Stimulated activated effector memory CD8-positive, alpha-beta T cell treated with anti-CD3 and anti-CD28 coated beads, Interleukin-12 subunit alpha, Interleukin-12 subunit beta, amount 100 ng/mL, for 72 hours (primary cell): ENCODE data around the gene LENG1.

ENCODE experiments used
- ATAC-seq: fragments of 150-1000 bp; cut with Tn5 transposase; 2 replicates; pipeline ENCODE4 v1.10.0; 2021
- DNase-seq, 2 donors: peaks; one replicate each; pipeline ENCODE4 v3.0.0; 2021 to 2022; ENCODE audit warnings: low spot score in 2 of 2
- H3K27ac Mint-ChIP-seq: one replicate; pipeline ENCODE4 v1.8.0; 2022; ENCODE audit warnings: mild to moderate bottlenecking, mixed read lengths
- H3K36me3 Mint-ChIP-seq: one replicate; pipeline ENCODE4 v1.8.0; 2022; ENCODE audit warnings: mild to moderate bottlenecking, mixed read lengths
- H3K4me1 Mint-ChIP-seq: one replicate; pipeline ENCODE4 v1.8.0; 2022; ENCODE audit warnings: mixed read lengths
- H3K4me3 Mint-ChIP-seq: one replicate; pipeline ENCODE4 v1.8.0; 2022; ENCODE audit warnings: mild to moderate bottlenecking, mixed read lengths
- H3K9me3 Mint-ChIP-seq: one replicate; pipeline ENCODE4 v1.8.0; 2022; ENCODE audit warnings: mixed read lengths

LENG1 gene

GRCh38 chr19:54127688-54128440, 31.7 kb downstream of the LENG1 start:
- ATAC-seq = no peak
- H3K27ac Mint-ChIP-seq = no peak overlapping the region
- no peaks in the 10 kb centered on the region for H3K4me1 Mint-ChIP-seq
- H3K36me3 Mint-ChIP-seq = peaks cover 78% of the 10 kb centered on the region
- DNase-seq = no peak
- H3K4me3 Mint-ChIP-seq = no peak overlapping the region
- H3K9me3 Mint-ChIP-seq = no peaks in the 10 kb centered on the region

GRCh38 chr19:54125713-54126112, 33.8 kb downstream of the LENG1 start:
- ATAC-seq (no peak), DNase-seq (no peak)
- no peaks in the 10 kb centered on the region for H3K4me1 Mint-ChIP-seq
- H3K27ac Mint-ChIP-seq = no peak overlapping the region
- no peak overlapping the region for H3K4me3 Mint-ChIP-seq
- no peaks in the 10 kb centered on the region for H3K9me3 Mint-ChIP-seq
- peaks cover 83% of the 10 kb centered on the region for H3K36me3 Mint-ChIP-seq

- Mint-ChIP-seq H3K36me3 (peaks cover 90% of the 10 kb centered on the region), H3K4me1 (no peaks in the 10 kb centered on the region), H3K4me3 (no peak overlapping the region), H3K27ac (no peak overlapping the region), H3K9me3 (no peaks in the 10 kb centered on the region)
- ATAC-seq = no peak
- DNase-seq = no peak
These were observed 35.1 kb downstream of the LENG1 start for GRCh38 chr19:54124393-54124792.

GRCh38 chr19:54123682-54124081, 35.8 kb downstream of the LENG1 start:
- Mint-ChIP-seq H3K4me3 (no peak overlapping the region), H3K4me1 (no peaks in the 10 kb centered on the region), H3K27ac (no peak overlapping the region), H3K36me3 (peaks cover 92% of the 10 kb centered on the region), H3K9me3 (no peaks in the 10 kb centered on the region)
- DNase-seq (no peak), ATAC-seq (no peak)

GRCh38 chr19:54121259-54121658, 38.3 kb downstream of the LENG1 start:
- Mint-ChIP-seq H3K36me3 (peaks cover 90% of the 10 kb centered on the region), H3K4me3 (no peak overlapping the region), H3K9me3 (no peaks in the 10 kb centered on the region), H3K4me1 (peaks cover 16% of the 10 kb centered on the region), H3K27ac (no peak overlapping the region)
- ATAC-seq = no peak
- no peak for DNase-seq

- DNase-seq (peak; percentile 93 to 98), ATAC-seq (peak; percentile 94)
- Mint-ChIP-seq H3K36me3 (peaks cover 93% of the 10 kb centered on the region), H3K9me3 (no peaks in the 10 kb centered on the region), H3K27ac (peak within 1 kb of the TSS; percentile 93), H3K4me3 (peak within 1 kb of the TSS; percentile 81), H3K4me1 (peaks cover 45% of the 10 kb centered on the region)
These were observed 44.1 kb downstream of the LENG1 start, which contains the start of the genes PRPF31 and TFPT for GRCh38 chr19:54115109-54116063. TSS of gene PRPF31 (plus strand) at chr19:54115754. CDS start at chr19:54118279, 2,525 bp downstream. TSS of gene TFPT (minus strand) at chr19:54115657. CDS start at chr19:54115269, 388 bp downstream.

- ATAC-seq = peak; percentile 52
- Mint-ChIP-seq H3K36me3 (peaks cover 93% of the 10 kb centered on the region), H3K4me3 (peak overlapping the region; percentile 81), H3K9me3 (no peaks in the 10 kb centered on the region), H3K27ac (peak overlapping the region; percentile 93), H3K4me1 (peaks cover 51% of the 10 kb centered on the region)
- DNase-seq = peak; percentile 21 to 67
These were observed 45.0 kb downstream of the LENG1 start for GRCh38 chr19:54114340-54115108.

- H3K4me3 Mint-ChIP-seq = no peak overlapping the region
- no peak overlapping the region for H3K27ac Mint-ChIP-seq
- DNase-seq (no peak), ATAC-seq (no peak)
- peaks cover 100% of the 10 kb centered on the region for H3K36me3 Mint-ChIP-seq
- H3K9me3 Mint-ChIP-seq = no peaks in the 10 kb centered on the region
- H3K4me1 Mint-ChIP-seq = peaks cover 42% of the 10 kb centered on the region
These were observed 49.9 kb downstream of the LENG1 start for GRCh38 chr19:54109651-54110050.

- no peak for DNase-seq
- Mint-ChIP-seq H3K36me3 (peaks cover 93% of the 10 kb centered on the region), H3K27ac (no peak overlapping the region), H3K9me3 (no peaks in the 10 kb centered on the region), H3K4me1 (peaks cover 33% of the 10 kb centered on the region), H3K4me3 (no peak overlapping the region)
- no peak for ATAC-seq
These were observed 51.0 kb downstream of the LENG1 start for GRCh38 chr19:54108496-54108895.

- Mint-ChIP-seq H3K36me3 (peaks cover 92% of the 10 kb centered on the region), H3K4me3 (no peak overlapping the region), H3K27ac (no peak overlapping the region), H3K9me3 (no peaks in the 10 kb centered on the region), H3K4me1 (peaks cover 38% of the 10 kb centered on the region)
- DNase-seq (no peak), ATAC-seq (no peak)
These were observed 51.5 kb downstream of the LENG1 start for GRCh38 chr19:54107876-54108490.

- Mint-ChIP-seq H3K27ac (no peak overlapping the region), H3K4me1 (peaks cover 45% of the 10 kb centered on the region), H3K4me3 (no peak overlapping the region), H3K9me3 (no peaks in the 10 kb centered on the region), H3K36me3 (peaks cover 87% of the 10 kb centered on the region)
- ATAC-seq (no peak), DNase-seq (no peak)
These were observed 52.8 kb downstream of the LENG1 start for GRCh38 chr19:54106716-54107115.

- Mint-ChIP-seq H3K36me3 (peaks cover 85% of the 10 kb centered on the region), H3K4me3 (no peak overlapping the region), H3K4me1 (peaks cover 50% of the 10 kb centered on the region), H3K27ac (no peak overlapping the region), H3K9me3 (no peaks in the 10 kb centered on the region)
- ATAC-seq (no peak), DNase-seq (no peak)
These were observed 53.7 kb downstream of the LENG1 start for GRCh38 chr19:54105796-54106195.
